ENCODE data around the gene PCDH15.
A peak's percentile ranks its signal among the peaks of the same experiment; 100 is the strongest.

DNA sequence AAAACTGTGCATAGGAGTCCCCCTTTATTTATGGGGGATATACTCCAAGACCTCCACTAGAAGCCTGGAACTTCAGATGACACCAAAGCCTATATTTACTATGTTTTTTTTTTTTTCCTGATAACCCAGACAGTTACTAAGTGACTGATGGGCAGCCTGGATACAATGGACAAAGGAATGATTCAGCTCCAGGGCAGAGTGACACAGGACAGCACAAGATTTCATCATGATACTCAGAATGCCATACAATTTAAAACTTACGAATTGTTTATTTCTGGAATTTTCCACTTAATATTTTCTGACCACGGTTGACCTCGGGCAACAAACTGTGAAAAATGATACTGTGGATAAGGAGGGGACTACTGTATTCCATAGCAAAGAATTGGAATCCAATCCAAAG lies 843.6 kb downstream of the PCDH15 start:
- TF ChIP-seq TEAD4 (IDR thresholded peaks at IDR 0.05; ENCODE audit: borderline replicate concordance, insufficient read depth): no peak
- TF ChIP-seq, protein P1, sequence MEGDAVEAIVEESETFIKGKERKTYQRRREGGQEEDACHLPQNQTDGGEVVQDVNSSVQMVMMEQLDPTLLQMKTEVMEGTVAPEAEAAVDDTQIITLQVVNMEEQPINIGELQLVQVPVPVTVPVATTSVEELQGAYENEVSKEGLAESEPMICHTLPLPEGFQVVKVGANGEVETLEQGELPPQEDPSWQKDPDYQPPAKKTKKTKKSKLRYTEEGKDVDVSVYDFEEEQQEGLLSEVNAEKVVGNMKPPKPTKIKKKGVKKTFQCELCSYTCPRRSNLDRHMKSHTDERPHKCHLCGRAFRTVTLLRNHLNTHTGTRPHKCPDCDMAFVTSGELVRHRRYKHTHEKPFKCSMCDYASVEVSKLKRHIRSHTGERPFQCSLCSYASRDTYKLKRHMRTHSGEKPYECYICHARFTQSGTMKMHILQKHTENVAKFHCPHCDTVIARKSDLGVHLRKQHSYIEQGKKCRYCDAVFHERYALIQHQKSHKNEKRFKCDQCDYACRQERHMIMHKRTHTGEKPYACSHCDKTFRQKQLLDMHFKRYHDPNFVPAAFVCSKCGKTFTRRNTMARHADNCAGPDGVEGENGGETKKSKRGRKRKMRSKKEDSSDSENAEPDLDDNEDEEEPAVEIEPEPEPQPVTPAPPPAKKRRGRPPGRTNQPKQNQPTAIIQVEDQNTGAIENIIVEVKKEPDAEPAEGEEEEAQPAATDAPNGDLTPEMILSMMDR (IDR thresholded peaks at IDR 0.05): no peak
- TF ChIP-seq TAF1 (IDR thresholded peaks at IDR 0.05; ENCODE audit: borderline replicate concordance, low read depth, low read length): no peak
- peak in 1 of 2 experiments; percentile 38; a peak in 1 of 4 replicates for TF ChIP-seq EP300 (IDR thresholded peaks at IDR 0.05; ENCODE audit: borderline replicate concordance in 1 of 2, low read depth in 1 of 2, low read length in 1 of 2)
- no peak; the same call in 1 of the 2 replicates for TF ChIP-seq RCOR1 (IDR thresholded peaks at IDR 0.05; ENCODE audit: low read length)
- TF ChIP-seq RAD21 (IDR thresholded peaks at IDR 0.05; ENCODE audit: low read length): no peak
- TF ChIP-seq GATA2 (CRISPR knock-in tag; IDR thresholded peaks at IDR 0.05): 0 out of 2 replicates have a peak, but pooled peaks have one; percentile 19
- TF ChIP-seq YY1 (IDR thresholded peaks at IDR 0.05; ENCODE audit: low read depth): no peak
- TF ChIP-seq EZH2phosphoT487 (IDR thresholded peaks at IDR 0.05; ENCODE audit: borderline replicate concordance, low read depth): no peak
- TF ChIP-seq NFIC (IDR thresholded peaks at IDR 0.05; ENCODE audit: borderline replicate concordance): no peak
- TF ChIP-seq POLR2AphosphoS5 (IDR thresholded peaks at IDR 0.05; ENCODE audit: low read depth, low read length): no peak
- no peak for TF ChIP-seq GABPA (IDR thresholded peaks at IDR 0.05; ENCODE audit: low read depth)
- TF ChIP-seq FOXM1 (IDR thresholded peaks at IDR 0.05; ENCODE audit: low read depth): no peak
